ENCODE measurements around the gene ST3GAL4.

DNA sequence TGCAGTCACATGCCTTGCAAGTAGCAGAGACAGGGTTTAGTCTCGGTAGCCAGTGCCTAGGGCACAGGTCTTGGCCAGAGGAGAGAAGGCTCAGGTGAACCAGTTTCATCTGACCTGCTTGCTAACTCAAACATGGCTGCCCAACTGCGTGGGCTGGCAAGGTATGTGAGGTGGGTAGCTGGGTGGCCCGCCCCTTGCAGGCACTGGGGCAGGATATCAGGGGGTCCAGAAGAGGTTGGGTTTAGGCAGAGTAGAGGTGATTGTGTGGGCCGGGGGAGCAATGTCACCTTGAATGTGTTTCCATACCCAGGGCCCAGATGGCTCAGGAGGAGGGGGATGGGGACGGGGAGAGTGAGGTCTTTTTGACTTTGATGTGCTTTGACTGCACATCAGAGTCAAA is 37.7 kb downstream of the ST3GAL4 start:
- TF ChIP-seq, protein P1, sequence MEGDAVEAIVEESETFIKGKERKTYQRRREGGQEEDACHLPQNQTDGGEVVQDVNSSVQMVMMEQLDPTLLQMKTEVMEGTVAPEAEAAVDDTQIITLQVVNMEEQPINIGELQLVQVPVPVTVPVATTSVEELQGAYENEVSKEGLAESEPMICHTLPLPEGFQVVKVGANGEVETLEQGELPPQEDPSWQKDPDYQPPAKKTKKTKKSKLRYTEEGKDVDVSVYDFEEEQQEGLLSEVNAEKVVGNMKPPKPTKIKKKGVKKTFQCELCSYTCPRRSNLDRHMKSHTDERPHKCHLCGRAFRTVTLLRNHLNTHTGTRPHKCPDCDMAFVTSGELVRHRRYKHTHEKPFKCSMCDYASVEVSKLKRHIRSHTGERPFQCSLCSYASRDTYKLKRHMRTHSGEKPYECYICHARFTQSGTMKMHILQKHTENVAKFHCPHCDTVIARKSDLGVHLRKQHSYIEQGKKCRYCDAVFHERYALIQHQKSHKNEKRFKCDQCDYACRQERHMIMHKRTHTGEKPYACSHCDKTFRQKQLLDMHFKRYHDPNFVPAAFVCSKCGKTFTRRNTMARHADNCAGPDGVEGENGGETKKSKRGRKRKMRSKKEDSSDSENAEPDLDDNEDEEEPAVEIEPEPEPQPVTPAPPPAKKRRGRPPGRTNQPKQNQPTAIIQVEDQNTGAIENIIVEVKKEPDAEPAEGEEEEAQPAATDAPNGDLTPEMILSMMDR (conservative IDR thresholded peaks at IDR 0.05), result no peak
- no peak for TF ChIP-seq ZFX (IDR thresholded peaks at IDR 0.05)
